ENCODE data around the gene KRT74. TPM values are rescaled to one million over a fixed set of nuclear protein-coding genes. Genes with fewer than 3 reads are reported as not detected.

The KRT74 gene
- total RNA-seq, 4 donors from 2014 or later, result not detected

DNA sequence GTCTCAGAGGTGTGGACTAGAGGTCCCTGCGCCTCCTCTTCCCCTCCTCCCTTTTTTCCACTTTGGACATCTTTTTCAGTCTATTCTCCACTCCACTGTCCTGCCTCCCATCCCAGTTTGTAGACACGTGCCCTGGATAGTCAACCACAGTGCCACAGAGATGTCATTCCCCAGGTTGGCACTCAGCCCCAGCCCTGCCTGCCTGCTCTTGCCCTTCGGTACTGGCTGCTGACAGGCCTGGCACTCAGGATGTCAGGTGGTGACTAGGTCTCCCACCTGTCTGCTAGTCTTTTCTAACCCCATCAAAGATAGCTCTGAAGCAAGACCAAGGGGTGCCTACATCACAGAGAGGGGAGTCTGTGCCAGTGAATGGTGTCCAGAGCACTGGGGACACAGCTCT is 36.5 kb downstream of the KRT74 start:
- Histone ChIP-seq H3K36me3 (no peaks in the 10 kb centered on the region), H3K27me3 (no peaks in the 10 kb centered on the region), H3K9me3 (no peaks in the 10 kb centered on the region), H3K27ac (no peak overlapping the region), H3K4me3 (no peak overlapping the region), H3K4me1 (peaks cover 0 to 11% (median 0%) of the 10 kb centered on the region in 3 donors)
- ATAC-seq, result no peak
- 86% methylated on average over 2 of the region's 3 CpGs; no CpG with 5 or more reads in 1 of the 2 donors for WGBS, 2 donors (ENCODE audit: low coverage in 1 of 2)
- TF ChIP-seq, protein P1, sequence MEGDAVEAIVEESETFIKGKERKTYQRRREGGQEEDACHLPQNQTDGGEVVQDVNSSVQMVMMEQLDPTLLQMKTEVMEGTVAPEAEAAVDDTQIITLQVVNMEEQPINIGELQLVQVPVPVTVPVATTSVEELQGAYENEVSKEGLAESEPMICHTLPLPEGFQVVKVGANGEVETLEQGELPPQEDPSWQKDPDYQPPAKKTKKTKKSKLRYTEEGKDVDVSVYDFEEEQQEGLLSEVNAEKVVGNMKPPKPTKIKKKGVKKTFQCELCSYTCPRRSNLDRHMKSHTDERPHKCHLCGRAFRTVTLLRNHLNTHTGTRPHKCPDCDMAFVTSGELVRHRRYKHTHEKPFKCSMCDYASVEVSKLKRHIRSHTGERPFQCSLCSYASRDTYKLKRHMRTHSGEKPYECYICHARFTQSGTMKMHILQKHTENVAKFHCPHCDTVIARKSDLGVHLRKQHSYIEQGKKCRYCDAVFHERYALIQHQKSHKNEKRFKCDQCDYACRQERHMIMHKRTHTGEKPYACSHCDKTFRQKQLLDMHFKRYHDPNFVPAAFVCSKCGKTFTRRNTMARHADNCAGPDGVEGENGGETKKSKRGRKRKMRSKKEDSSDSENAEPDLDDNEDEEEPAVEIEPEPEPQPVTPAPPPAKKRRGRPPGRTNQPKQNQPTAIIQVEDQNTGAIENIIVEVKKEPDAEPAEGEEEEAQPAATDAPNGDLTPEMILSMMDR (IDR thresholded peaks at IDR 0.05), result no peak
- TF ChIP-seq EP300 (IDR thresholded peaks at IDR 0.05), result no peak
- TF ChIP-seq POLR2A (IDR thresholded peaks at IDR 0.05), result no peak
- no peak for TF ChIP-seq POLR2AphosphoS5 (IDR thresholded peaks at IDR 0.05)

DNA sequence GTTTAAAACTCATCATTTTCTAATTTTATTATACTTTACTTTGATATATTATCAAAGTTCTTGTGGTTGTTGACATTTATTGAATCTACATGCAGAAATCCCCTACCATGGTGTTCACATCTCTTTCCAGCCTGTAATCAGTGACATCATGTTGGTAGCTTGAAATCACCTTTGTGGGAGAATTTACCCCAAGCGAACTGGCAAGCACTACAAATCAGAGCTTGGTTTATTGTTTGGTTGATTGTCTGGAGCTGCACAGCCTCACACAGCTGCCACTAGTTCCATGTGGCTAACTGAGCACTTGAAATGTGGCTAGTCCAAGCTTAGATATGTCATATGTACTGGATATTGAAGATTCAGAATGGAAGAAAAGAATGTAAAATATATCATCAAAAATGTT is 38.1 kb downstream of the KRT74 start:
- ATAC-seq, result no peak
- Histone ChIP-seq H3K4me3 (no peak overlapping the region), H3K36me3 (no peaks in the 10 kb centered on the region), H3K27ac (no peak overlapping the region), H3K9me3 (no peaks in the 10 kb centered on the region), H3K27me3 (no peaks in the 10 kb centered on the region), H3K4me1 (peaks cover 0 to 11% (median 0%) of the 10 kb centered on the region in 3 donors)
- no peak for TF ChIP-seq EP300 (IDR thresholded peaks at IDR 0.05)
- TF ChIP-seq, protein P1 (IDR thresholded peaks at IDR 0.05), result no peak
- no peak for TF ChIP-seq POLR2A (IDR thresholded peaks at IDR 0.05)
- TF ChIP-seq POLR2AphosphoS5 (IDR thresholded peaks at IDR 0.05), result no peak
- WGBS, 2 donors (ENCODE audit: low coverage in 1 of 2), result 20 to 40% methylated on average over 1 of the region's 1 CpG

DNA sequence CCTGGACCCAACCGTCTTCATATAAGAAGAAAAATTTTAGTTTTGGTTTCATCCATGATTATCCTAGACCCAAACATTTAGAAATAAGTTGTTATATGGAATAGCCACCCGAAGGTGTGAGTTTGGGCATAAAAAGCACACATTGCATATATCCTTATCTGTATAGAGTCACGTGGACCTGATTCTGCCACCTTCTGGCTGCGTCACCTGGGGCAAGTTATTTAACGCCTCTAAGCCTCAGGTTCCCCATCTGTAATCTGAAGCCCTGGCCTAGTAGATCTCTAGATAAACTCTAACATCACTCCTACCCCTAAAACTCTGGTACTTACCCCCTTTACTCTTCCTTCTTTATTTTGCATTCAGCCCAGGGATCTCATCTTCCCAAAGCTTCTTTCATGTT is 39.2 kb downstream of the KRT74 start:
- WGBS, 2 donors (ENCODE audit: low coverage in 1 of 2), result 82 to 86% methylated on average over 4 to 5 of the region's 5 CpGs
- Histone ChIP-seq H3K4me1 (peaks cover 0 to 10% (median 0%) of the 10 kb centered on the region in 3 donors), H3K27ac (no peak overlapping the region), H3K27me3 (no peaks in the 10 kb centered on the region), H3K9me3 (no peaks in the 10 kb centered on the region), H3K36me3 (no peaks in the 10 kb centered on the region), H3K4me3 (no peak overlapping the region)
- TF ChIP-seq, protein P1 (IDR thresholded peaks at IDR 0.05), result no peak
- TF ChIP-seq POLR2A (IDR thresholded peaks at IDR 0.05) (no peak), EP300 (IDR thresholded peaks at IDR 0.05) (no peak), POLR2AphosphoS5 (IDR thresholded peaks at IDR 0.05) (no peak)
- ATAC-seq, result no peak

DNA sequence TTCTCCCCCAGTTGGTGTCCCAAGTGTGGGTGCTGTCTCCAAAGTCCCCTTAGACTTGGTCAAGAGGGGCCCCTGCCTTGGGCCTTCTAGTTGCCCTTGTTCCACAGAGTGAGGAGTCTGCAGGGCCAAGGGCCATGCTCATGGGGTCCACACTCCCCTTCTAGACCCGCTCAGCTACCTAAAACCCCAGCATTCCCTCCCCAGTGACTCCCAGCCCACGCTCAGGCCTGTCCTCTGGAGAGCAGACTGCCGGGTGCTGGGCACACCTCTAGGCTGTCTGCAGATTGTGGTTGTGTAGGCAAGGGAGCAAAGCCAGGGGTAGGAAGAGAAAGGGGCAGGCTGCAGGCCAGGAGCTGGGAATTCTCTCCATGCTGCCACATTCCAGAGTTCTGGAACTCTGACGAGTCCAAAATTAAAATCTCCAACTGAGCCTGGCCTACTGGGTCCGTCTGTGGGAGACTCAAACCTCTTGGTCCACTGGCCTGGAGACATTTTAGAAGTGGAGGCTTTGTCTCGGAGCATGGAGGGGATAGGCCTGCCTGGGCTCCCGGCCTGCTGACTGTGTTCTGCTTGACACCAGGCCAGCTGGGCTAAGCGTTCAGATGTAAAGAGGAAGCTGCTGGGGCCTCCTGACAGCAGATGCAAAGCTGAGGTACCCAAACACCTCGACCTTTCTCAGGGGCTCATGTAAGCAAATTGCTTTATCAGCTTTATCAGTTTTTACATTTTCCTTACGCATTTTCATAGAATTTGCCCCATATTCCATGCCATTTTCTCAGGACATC is 39.8 kb downstream of the KRT74 start:
- WGBS, 2 donors (ENCODE audit: low coverage in 1 of 2), result 51 to 86% methylated on average over 1 to 7 of the region's 10 CpGs

More for the DNA sequence above, 39.8 kb downstream of the KRT74 start:
- Histone ChIP-seq H3K4me1 (peaks cover 0 to 4% (median 0%) of the 10 kb centered on the region in 3 donors), H3K4me3 (no peak overlapping the region), H3K27me3 (no peaks in the 10 kb centered on the region), H3K36me3 (no peaks in the 10 kb centered on the region), H3K9me3 (no peaks in the 10 kb centered on the region), H3K27ac (no peak overlapping the region)
- ATAC-seq, result no peak
- TF ChIP-seq, protein P1 (IDR thresholded peaks at IDR 0.05), result no peak
- no peak for TF ChIP-seq POLR2A (IDR thresholded peaks at IDR 0.05)
- no peak for TF ChIP-seq POLR2AphosphoS5 (IDR thresholded peaks at IDR 0.05)

All from gastroesophageal sphincter (tissue), 4 donors.